ENCODE results near the gene AADACL4. TPM values are rescaled to one million over a fixed set of nuclear protein-coding genes. Genes with fewer than 3 reads are reported as not detected.

AADACL4 gene
- total and polyA plus RNA-seq, 9 of the 15 experiments (the other 6 are each of a cell fraction or from before 2014, with no cell fraction given) = not detected

GRCh38 chr1:12604114-12604874, 39.6 kb upstream of the AADACL4 start (continued):
- no peak for TF ChIP-seq CBX1 (IDR thresholded peaks at IDR 0.05; ENCODE audit: low read depth)
- peak; percentile 74; the same call in 1 of the 2 replicates for TF ChIP-seq BACH1 (tag; IDR thresholded peaks at IDR 0.05)
- TF ChIP-seq NKRF (IDR thresholded peaks at IDR 0.05; ENCODE audit: borderline replicate concordance) = no peak
- TF ChIP-seq CBFA2T3 (IDR thresholded peaks at IDR 0.05) = peak; percentile 98
- TF ChIP-seq HLTF (IDR thresholded peaks at IDR 0.05) = no peak; the same call in 1 of the 2 replicates
- no peak for TF ChIP-seq RBM39 (optimal IDR thresholded peaks at IDR 0.05; ENCODE audit: low read depth, low read length)
- no peak for TF ChIP-seq ZNF436 (CRISPR knock-in tag; IDR thresholded peaks at IDR 0.05)
- no peak; the same call in 1 of the 2 replicates for TF ChIP-seq GABPA (tag; conservative IDR thresholded peaks at IDR 0.05; ENCODE audit: low read depth)
- TF ChIP-seq HDGF (IDR thresholded peaks at IDR 0.05) = no peak
- 0 out of 2 replicates have a peak, but pooled peaks have one; percentile 18 for TF ChIP-seq SMC3 (conservative IDR thresholded peaks at IDR 0.05; ENCODE audit: insufficient read depth, low read depth, low read length)
- no peak for TF ChIP-seq HNRNPUL1 (IDR thresholded peaks at IDR 0.05; ENCODE audit: low read length)
- no peak for TF ChIP-seq HIVEP1 (CRISPR knock-in tag; IDR thresholded peaks at IDR 0.05)
- no peak for TF ChIP-seq ZNF586 (CRISPR knock-in tag; conservative IDR thresholded peaks at IDR 0.05)
- TF ChIP-seq ZBTB33 (CRISPR knock-in tag; IDR thresholded peaks at IDR 0.05) = peak; percentile 69; the same call in 1 of the 2 replicates
- no peak for TF ChIP-seq SRF (CRISPR knock-in tag; IDR thresholded peaks at IDR 0.05)
- TF ChIP-seq GABPB1 (CRISPR knock-in tag; IDR thresholded peaks at IDR 0.05) = no peak; the same call in 1 of the 2 replicates
- no peak for TF ChIP-seq PRPF4 (IDR thresholded peaks at IDR 0.05; ENCODE audit: insufficient read depth, low read depth, low read length, poor library complexity, severe bottlenecking)
- no peak for TF ChIP-seq ILK (tag; IDR thresholded peaks at IDR 0.05; ENCODE audit: borderline replicate concordance, low read depth)
- peak; percentile 50; the same call in 1 of the 2 replicates for TF ChIP-seq L3MBTL2 (IDR thresholded peaks at IDR 0.05)

Data from K562 (cell line).